CD4-positive, CD25-positive, alpha-beta regulatory T cell (primary cell): ENCODE results near the gene SAMD7. TPM values are rescaled to one million over a fixed set of nuclear protein-coding genes. Genes with fewer than 3 reads are reported as not detected.

ENCODE experiments used
- ATAC-seq, 2 donors: fragments of 150-1000 bp; cut with Tn5 transposase; one replicate each; pipeline ENCODE4 v1.10.0; 2021; ENCODE audit warnings: low read depth in 2 of 2, moderate number of reproducible peaks in 2 of 2, moderate library complexity in 1 of 2
- DNase-seq, 3 donors: peaks; one replicate each; pipeline versions ENCODE4 v3.0.0 to v3.0.0-alpha.2; 2012 to 2022; ENCODE audit warnings: mixed read lengths in 1 of 3
- H3K27ac ChIP-seq: one replicate; pipeline ENCODE4 v1.7.0; 2013; ENCODE audit warnings: mild to moderate bottlenecking, low read length; ENCODE audit not compliant: insufficient read depth, poor library complexity, severe bottlenecking
- H3K27me3 ChIP-seq: one replicate; pipeline ENCODE4 v1.7.0; 2013; ENCODE audit warnings: low read length; ENCODE audit not compliant: control insufficient read depth, insufficient read depth
- H3K36me3 ChIP-seq: one replicate; pipeline ENCODE4 v1.7.0; 2013; ENCODE audit warnings: mild to moderate bottlenecking, low read length, moderate library complexity; ENCODE audit not compliant: control insufficient read depth, insufficient read depth
- H3K4me1 ChIP-seq: 2 replicates; pipeline ENCODE4 v1.7.0; 2013; ENCODE audit warnings: mild to moderate bottlenecking, low read length; ENCODE audit not compliant: insufficient read depth, control insufficient read depth, poor library complexity, severe bottlenecking
- H3K4me3 ChIP-seq: one replicate; pipeline ENCODE4 v1.7.0; 2013; ENCODE audit warnings: low read depth, mild to moderate bottlenecking, low read length, moderate library complexity
- H3K9me3 ChIP-seq, 2 experiments: 1 replicate in 1 of 2; 2 replicates in 1 of 2; pipeline ENCODE4 v1.7.0; 2013; ENCODE audit warnings: low read length in 2 of 2, mild to moderate bottlenecking in 1 of 2, moderate library complexity in 1 of 2; ENCODE audit not compliant: control insufficient read depth in 2 of 2
- H3K27ac Mint-ChIP-seq, 3 donors: one replicate each; pipeline ENCODE4 v1.8.0; 2020 to 2022; ENCODE audit warnings: mild to moderate bottlenecking in 3 of 3, mixed read lengths in 3 of 3, moderate library complexity in 2 of 3
- H3K27me3 Mint-ChIP-seq: one replicate; pipeline ENCODE4 v1.8.0; 2022; ENCODE audit warnings: mild to moderate bottlenecking, mixed read lengths
- H3K36me3 Mint-ChIP-seq: one replicate; pipeline ENCODE4 v1.8.0; 2020; ENCODE audit warnings: mixed read lengths
- H3K4me1 Mint-ChIP-seq, 4 donors: one replicate each; pipeline ENCODE4 v1.8.0; 2020 to 2022; ENCODE audit warnings: mixed read lengths in 4 of 4, mild to moderate bottlenecking in 1 of 4
- H3K4me3 Mint-ChIP-seq, 4 donors: one replicate each; pipeline ENCODE4 v1.8.0; 2020 to 2022; ENCODE audit warnings: mild to moderate bottlenecking in 4 of 4, mixed read lengths in 4 of 4, moderate library complexity in 3 of 4
- H3K9me3 Mint-ChIP-seq, 7 donors: one replicate each; pipeline ENCODE4 v1.8.0; 2020 to 2022; ENCODE audit warnings: mixed read lengths in 7 of 7, mild to moderate bottlenecking in 3 of 7, moderate library complexity in 2 of 7
- polyA plus RNA-seq, 4 donors: library from polyadenylated mRNA; unstranded; fragments of 300-500 nt; fragmentation: Illumina TruSeq; gene quantifications; one replicate each; pipeline ENCODE4 v1.2.3, GENCODE V29; 2021
- total RNA-seq: library from RNA; stranded (reverse); gene quantifications from one replicate; pipeline ENCODE4 v1.2.3, GENCODE V29; 2022

SAMD7 gene
- total and polyA plus RNA-seq, 5 donors from 2014 or later = not detected

DNA sequence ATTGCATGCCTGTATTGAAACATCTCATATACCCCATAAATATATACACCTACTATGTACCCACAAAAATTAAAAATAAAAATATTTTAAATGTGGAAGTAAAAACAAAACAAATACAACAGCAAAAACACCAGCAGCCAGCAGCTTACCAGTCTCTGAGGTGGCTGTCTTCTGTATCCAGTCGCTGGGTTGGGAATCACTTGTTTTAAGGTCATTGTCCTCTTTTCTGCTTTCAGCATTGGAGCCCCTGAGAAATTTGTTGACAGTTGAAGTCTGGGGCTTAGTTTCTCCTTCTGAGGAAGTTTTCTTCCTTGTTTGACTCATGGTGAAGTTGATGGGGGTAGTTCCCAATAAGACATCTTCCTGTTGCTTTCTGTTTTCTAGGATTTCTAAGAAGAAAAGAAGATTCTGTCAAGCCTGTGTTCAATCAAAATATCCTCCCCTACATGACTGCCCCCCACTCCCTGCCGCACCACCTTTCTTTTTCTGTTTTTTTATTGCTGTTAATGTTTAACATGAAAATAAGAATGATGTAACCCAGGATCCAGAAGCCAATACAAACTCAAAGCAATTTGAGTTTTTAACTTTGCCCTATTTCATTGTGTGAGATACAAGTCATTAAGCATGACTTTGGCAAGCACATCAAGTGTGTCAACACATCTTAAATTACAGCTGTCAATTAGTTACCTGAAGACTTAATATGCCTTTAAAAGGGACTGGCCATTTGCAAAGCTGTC, 41.7 kb upstream of the SAMD7 start, which contains the start of gene LRRC31:
LRRC31 (minus strand) TSS at position 452 of the 737 bp plus-strand sequence; CDS start at position 324, 128 bp downstream.
- peaks cover 12% of the 10 kb centered on the region for H3K4me1 ChIP-seq
- no peak for DNase-seq
- H3K36me3 ChIP-seq = no peaks in the 10 kb centered on the region
- H3K9me3 Mint-ChIP-seq = no peaks in the 10 kb centered on the region
- peak within 1 kb of the TSS in 2 of 3 donors; percentile 64 to 70 for H3K27ac Mint-ChIP-seq
- ATAC-seq = no peak
- H3K4me1 Mint-ChIP-seq = peaks cover 9 to 35% (median 18%) of the 10 kb centered on the region in 4 donors
- peaks cover 3% of the 10 kb centered on the region for H3K27me3 ChIP-seq
- H3K27me3 Mint-ChIP-seq = peaks cover 10% of the 10 kb centered on the region
- H3K4me3 Mint-ChIP-seq = no peak within 1 kb of the TSS
- no peak within 1 kb of the TSS for H3K4me3 ChIP-seq
- no peak within 1 kb of the TSS for H3K27ac ChIP-seq
- no peaks in the 10 kb centered on the region for H3K36me3 Mint-ChIP-seq
- no peaks in the 10 kb centered on the region for H3K9me3 ChIP-seq

GRCh38 chr3:169871129-169871886, 40.1 kb upstream of the SAMD7 start:
- Mint-ChIP-seq H3K9me3 (no peaks in the 10 kb centered on the region), H3K27ac (peak overlapping the region in 1 of 3 donors; percentile 60), H3K4me3 (peak overlapping the region in 2 of 4 donors; percentile 9 to 42), H3K4me1 (peaks cover 5 to 23% (median 13%) of the 10 kb centered on the region in 4 donors), H3K27me3 (peaks cover 16% of the 10 kb centered on the region), H3K36me3 (no peaks in the 10 kb centered on the region)
- Histone ChIP-seq H3K4me1 (peaks cover 8% of the 10 kb centered on the region), H3K9me3 (no peaks in the 10 kb centered on the region), H3K27ac (no peak overlapping the region), H3K27me3 (peaks cover 3% of the 10 kb centered on the region), H3K36me3 (no peaks in the 10 kb centered on the region), H3K4me3 (no peak overlapping the region)
- ATAC-seq (peak; percentile 24 to 53), DNase-seq (peak in 1 of 3 donors; percentile 81)

DNA sequence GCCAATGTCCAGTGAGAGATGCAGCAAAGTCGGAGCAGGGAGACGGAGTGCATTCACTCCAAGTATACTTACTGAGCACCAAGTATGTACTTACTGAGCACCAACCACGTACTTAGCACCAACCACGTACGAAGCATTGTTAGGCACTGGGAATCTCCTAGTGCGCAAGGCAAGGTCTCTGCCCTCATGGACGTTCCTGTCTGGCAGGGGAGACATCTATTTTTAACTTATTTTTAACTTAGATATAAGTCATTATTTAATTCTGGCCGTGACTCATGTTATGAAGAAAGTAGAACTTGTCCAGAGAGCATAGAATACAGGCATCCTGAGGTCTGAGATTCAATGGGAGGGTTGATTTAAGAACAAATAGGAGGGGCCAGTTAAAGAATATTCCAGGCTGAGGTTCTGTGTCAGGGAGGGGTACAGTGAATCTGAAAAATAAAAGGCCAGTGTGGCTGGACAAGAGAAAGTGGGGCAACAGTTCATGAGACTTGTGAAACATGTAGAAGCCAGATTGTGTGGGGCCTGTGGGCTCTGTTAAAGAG, 32.3 kb upstream of the SAMD7 start:
- Mint-ChIP-seq H3K27me3 (peaks cover 15% of the 10 kb centered on the region), H3K4me3 (no peak overlapping the region), H3K36me3 (no peaks in the 10 kb centered on the region), H3K27ac (no peak overlapping the region), H3K4me1 (no peaks in the 10 kb centered on the region), H3K9me3 (no peaks in the 10 kb centered on the region)
- Histone ChIP-seq H3K9me3 (no peaks in the 10 kb centered on the region), H3K27ac (no peak overlapping the region), H3K36me3 (no peaks in the 10 kb centered on the region), H3K4me3 (no peak overlapping the region), H3K4me1 (no peaks in the 10 kb centered on the region), H3K27me3 (peaks cover 4% of the 10 kb centered on the region)
- DNase-seq (no peak), ATAC-seq (no peak)

DNA sequence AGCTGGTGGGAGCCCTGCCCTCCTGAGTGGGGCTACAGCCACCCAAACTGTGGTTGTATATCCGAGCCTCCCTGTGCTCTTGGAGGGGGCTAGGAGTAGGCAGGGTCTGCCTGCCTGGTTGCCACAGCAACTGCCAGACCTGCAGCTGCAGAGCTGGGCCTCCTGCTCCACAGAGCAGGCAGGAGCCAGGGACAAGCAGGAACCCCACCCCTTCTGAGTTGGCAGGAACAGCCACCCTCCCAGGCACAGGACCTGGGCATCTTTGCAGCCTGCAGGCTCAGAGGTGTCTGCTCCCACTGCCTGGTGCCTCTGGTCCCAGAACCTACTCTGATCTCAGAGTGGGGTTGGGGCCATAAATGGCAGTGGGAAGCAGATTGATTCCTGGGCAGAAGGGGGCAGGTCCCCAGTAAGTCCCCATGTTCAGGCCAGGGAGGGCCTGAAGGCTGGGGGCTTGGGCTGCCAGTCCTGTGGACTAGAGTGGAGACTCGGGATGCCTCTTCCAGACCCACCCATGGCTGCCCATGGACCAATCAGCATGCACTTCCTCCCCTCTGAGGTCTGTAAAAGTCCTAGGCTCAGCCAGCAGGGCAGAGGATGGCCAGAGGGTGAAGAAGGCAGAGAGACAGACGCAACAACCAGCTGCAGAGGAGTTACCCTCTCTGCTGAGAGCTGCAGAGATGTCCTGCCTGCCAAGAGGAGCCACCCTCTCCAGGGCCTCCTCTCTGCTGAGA, 31.4 kb upstream of the SAMD7 start:
- Mint-ChIP-seq H3K36me3 (no peaks in the 10 kb centered on the region), H3K27ac (no peak overlapping the region), H3K27me3 (peaks cover 15% of the 10 kb centered on the region), H3K9me3 (no peaks in the 10 kb centered on the region), H3K4me3 (no peak overlapping the region), H3K4me1 (no peaks in the 10 kb centered on the region)
- no peak for DNase-seq
- no peak overlapping the region for H3K4me3 ChIP-seq
- no peaks in the 10 kb centered on the region for H3K9me3 ChIP-seq
- H3K36me3 ChIP-seq = no peaks in the 10 kb centered on the region
- no peak overlapping the region for H3K27ac ChIP-seq
- no peaks in the 10 kb centered on the region for H3K4me1 ChIP-seq
- H3K27me3 ChIP-seq = peaks cover 4% of the 10 kb centered on the region
- ATAC-seq = no peak

DNA sequence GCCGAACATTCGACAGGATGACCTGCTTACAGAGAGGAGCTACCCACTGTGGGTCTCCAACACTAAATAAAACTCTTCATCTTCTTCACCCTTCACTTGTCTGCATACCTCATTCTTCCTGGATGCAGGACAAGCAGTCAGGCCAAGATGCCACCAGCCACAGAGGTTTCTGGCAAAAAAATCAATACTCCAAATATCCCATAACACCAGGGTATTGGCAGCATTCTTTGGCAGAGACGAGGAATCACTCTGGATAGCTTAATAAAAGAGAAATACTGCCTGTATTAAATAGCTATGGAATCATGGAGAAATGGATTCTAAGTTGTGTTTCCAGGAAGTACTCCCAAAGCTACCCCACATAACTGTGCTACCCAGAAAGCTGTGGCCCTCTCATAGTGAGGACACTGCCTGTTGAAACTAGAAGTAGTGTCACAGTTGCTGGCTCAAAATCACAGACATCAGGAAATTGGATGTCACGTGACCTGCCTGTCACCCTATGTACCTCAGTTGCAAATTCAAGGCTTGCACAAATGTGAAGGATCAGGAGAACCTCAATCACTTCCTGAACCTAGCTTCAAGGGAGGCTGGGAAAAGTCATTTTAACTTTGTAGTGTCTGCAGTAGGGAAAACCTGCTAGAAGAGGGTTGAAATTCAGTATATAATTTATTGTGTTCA, 30.7 kb upstream of the SAMD7 start:
- H3K4me1 Mint-ChIP-seq = no peaks in the 10 kb centered on the region
- no peak overlapping the region for H3K27ac ChIP-seq
- H3K4me1 ChIP-seq = no peaks in the 10 kb centered on the region
- no peak overlapping the region for H3K4me3 Mint-ChIP-seq
- H3K9me3 Mint-ChIP-seq = no peaks in the 10 kb centered on the region
- no peaks in the 10 kb centered on the region for H3K36me3 ChIP-seq
- peaks cover 4% of the 10 kb centered on the region for H3K27me3 ChIP-seq
- H3K27me3 Mint-ChIP-seq = peaks cover 13% of the 10 kb centered on the region
- H3K36me3 Mint-ChIP-seq = no peaks in the 10 kb centered on the region
- H3K9me3 ChIP-seq = no peaks in the 10 kb centered on the region
- peak in 1 of 3 donors; percentile 25 for DNase-seq
- ATAC-seq = no peak
- H3K4me3 ChIP-seq = no peak overlapping the region
- H3K27ac Mint-ChIP-seq = peak overlapping the region in 1 of 3 donors; percentile 39

DNA sequence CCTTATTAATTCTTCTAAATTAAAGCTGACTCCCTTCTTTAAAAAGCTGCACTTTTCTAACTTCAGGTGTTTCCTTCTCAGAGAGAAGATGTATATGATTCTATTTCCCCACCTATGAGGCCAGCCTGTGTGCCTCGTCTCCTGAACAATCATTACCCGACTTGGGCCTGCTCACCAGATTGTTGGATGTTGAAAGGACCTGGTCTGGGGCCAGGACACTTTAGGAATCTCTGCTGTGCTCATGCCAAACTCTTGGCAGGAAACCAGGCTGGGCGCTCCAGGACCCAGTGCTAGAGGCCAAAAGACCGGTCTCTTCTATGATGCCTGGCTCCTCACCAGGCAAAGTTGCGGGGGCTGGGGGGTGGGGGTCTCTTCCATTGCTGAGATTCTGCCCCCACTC, 24.7 kb upstream of the SAMD7 start:
- ATAC-seq = no peak
- no peak overlapping the region for H3K4me3 Mint-ChIP-seq
- no peaks in the 10 kb centered on the region for H3K4me1 ChIP-seq
- no peaks in the 10 kb centered on the region for H3K9me3 ChIP-seq
- peak overlapping the region in 1 of 3 donors; percentile 48 for H3K27ac Mint-ChIP-seq
- H3K4me1 Mint-ChIP-seq = no peaks in the 10 kb centered on the region
- H3K27me3 Mint-ChIP-seq = no peaks in the 10 kb centered on the region
- no peaks in the 10 kb centered on the region for H3K36me3 Mint-ChIP-seq
- H3K4me3 ChIP-seq = no peak overlapping the region
- no peaks in the 10 kb centered on the region for H3K36me3 ChIP-seq
- no peak for DNase-seq
- H3K27me3 ChIP-seq = peaks cover 1% of the 10 kb centered on the region
- H3K9me3 Mint-ChIP-seq = no peaks in the 10 kb centered on the region
- no peak overlapping the region for H3K27ac ChIP-seq

DNA sequence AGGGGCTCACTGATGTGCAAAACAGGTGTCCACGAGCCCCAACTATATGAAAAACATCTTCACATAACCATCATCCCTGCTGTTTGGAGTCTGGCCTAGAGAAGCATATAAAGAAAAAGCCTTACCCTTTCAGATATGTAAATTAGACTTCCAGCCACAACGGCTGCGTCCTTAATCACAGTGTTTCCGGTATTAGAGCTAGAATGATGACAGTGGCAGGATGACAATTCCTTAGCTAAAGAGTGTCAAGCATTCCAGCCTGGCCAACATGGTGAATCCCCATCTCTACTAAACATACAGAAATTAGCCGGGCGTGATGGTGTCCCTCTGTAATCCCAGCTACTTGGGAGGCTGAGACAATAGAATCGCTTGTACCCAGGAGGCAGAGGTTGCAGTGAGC, 19.5 kb upstream of the SAMD7 start:
- H3K9me3 Mint-ChIP-seq = peaks cover 0 to 1% (median 0%) of the 10 kb centered on the region in 7 donors
- Histone ChIP-seq H3K9me3 (no peaks in the 10 kb centered on the region), H3K4me3 (no peak overlapping the region), H3K27me3 (no peaks in the 10 kb centered on the region), H3K4me1 (no peaks in the 10 kb centered on the region), H3K27ac (no peak overlapping the region), H3K36me3 (no peaks in the 10 kb centered on the region)
- no peak for DNase-seq
- no peak overlapping the region for H3K4me3 Mint-ChIP-seq
- H3K27me3 Mint-ChIP-seq = no peaks in the 10 kb centered on the region
- no peak overlapping the region for H3K27ac Mint-ChIP-seq
- H3K36me3 Mint-ChIP-seq = no peaks in the 10 kb centered on the region
- H3K4me1 Mint-ChIP-seq = no peaks in the 10 kb centered on the region
- no peak for ATAC-seq
